ENCODE results near the gene SLC22A23.

DNA sequence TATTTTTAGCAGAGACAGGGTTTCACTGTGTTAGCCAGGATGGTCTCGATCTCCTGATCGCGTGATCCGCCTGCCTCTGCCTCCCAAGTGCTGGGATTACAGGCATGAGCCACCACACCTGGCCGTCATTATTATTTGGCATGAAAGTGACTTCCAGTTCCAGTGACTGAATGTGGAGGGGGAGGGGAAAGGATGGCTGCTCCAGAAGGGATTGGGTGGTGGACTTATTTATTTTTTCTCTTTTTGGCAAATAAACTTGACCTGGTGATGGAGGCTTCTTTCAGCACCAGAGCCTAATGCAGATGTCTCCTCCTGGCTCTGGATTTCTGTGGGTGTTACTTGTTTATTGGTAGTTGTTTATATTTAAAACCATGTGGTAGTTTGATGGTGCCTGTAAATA is 16.9 kb upstream of the SLC22A23 start:
- TF ChIP-seq, protein P1, sequence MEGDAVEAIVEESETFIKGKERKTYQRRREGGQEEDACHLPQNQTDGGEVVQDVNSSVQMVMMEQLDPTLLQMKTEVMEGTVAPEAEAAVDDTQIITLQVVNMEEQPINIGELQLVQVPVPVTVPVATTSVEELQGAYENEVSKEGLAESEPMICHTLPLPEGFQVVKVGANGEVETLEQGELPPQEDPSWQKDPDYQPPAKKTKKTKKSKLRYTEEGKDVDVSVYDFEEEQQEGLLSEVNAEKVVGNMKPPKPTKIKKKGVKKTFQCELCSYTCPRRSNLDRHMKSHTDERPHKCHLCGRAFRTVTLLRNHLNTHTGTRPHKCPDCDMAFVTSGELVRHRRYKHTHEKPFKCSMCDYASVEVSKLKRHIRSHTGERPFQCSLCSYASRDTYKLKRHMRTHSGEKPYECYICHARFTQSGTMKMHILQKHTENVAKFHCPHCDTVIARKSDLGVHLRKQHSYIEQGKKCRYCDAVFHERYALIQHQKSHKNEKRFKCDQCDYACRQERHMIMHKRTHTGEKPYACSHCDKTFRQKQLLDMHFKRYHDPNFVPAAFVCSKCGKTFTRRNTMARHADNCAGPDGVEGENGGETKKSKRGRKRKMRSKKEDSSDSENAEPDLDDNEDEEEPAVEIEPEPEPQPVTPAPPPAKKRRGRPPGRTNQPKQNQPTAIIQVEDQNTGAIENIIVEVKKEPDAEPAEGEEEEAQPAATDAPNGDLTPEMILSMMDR (IDR thresholded peaks at IDR 0.05), result no peak
- no peak for TF ChIP-seq POLR2A (IDR thresholded peaks at IDR 0.05)

Data from adrenal gland (tissue), 5 donors.